ENCODE data around the gene VPS16. TPM values are rescaled to one million over a fixed set of nuclear protein-coding genes. Genes with fewer than 3 reads are reported as not detected.

Gene VPS16
- total RNA-seq, 4 donors from 2014 or later, result 26.7 to 44.9 (median 43.4) TPM

DNA sequence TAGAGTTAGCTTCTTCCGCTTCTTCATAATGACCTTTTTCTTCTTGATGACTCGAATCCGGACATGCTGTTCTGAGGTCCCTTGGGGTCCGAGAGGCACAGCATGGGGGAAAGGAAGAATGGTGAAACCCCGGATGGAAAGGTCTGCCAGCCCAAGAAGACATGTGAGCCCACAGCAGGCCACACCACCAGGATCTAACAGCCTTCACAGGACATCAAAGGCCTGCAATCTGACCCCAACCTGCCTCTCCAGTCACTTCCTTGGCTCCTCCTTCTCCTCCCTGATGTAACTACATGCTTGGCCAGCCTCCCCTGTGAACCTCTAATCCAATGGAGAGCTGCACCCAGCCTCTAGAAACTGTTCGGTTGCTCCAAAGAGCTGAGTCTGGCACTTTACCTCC is 41.7 kb upstream of the VPS16 start:
- H3K36me3 ChIP-seq, result no peaks in the 10 kb centered on the region
- DNase-seq, result no peak
- H3K9me3 ChIP-seq, result no peaks in the 10 kb centered on the region
- H3K27me3 ChIP-seq, result no peaks in the 10 kb centered on the region
- peaks cover 11 to 12% of the 10 kb centered on the region in 2 donors for H3K4me1 ChIP-seq
- TF ChIP-seq, protein P1, sequence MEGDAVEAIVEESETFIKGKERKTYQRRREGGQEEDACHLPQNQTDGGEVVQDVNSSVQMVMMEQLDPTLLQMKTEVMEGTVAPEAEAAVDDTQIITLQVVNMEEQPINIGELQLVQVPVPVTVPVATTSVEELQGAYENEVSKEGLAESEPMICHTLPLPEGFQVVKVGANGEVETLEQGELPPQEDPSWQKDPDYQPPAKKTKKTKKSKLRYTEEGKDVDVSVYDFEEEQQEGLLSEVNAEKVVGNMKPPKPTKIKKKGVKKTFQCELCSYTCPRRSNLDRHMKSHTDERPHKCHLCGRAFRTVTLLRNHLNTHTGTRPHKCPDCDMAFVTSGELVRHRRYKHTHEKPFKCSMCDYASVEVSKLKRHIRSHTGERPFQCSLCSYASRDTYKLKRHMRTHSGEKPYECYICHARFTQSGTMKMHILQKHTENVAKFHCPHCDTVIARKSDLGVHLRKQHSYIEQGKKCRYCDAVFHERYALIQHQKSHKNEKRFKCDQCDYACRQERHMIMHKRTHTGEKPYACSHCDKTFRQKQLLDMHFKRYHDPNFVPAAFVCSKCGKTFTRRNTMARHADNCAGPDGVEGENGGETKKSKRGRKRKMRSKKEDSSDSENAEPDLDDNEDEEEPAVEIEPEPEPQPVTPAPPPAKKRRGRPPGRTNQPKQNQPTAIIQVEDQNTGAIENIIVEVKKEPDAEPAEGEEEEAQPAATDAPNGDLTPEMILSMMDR (IDR thresholded peaks at IDR 0.05), result no peak
- TF ChIP-seq POLR2A (IDR thresholded peaks at IDR 0.05), result no peak
- intact Hi-C loops (cut with DNase I), result no loop called here
- H3K27ac ChIP-seq, result no peak overlapping the region
- 77 to 83% methylated on average over 6 of the region's 6 CpGs for WGBS, 2 donors
- H3K4me3 ChIP-seq (replicated peaks in 1 of 3), result no peak overlapping the region

DNA sequence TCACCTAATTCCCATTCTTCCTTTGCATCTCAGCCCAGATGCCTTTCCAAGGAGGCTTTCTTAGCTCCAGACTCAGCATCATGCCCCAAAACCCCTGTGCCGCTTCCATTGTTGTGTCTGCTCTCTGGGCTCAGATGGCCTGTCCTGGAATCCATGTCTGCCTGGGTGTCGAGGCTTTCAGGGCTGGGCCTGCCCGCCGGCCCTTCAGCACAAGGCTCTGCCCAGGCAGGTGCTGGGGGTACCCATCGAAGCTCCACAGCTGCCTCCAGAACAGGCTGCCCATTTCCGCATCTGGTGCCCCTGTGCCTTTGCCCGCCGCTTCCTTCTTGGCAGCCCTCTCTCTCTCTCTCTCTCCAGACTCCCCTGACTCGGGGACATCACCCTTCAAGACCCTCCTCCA is 41.3 kb upstream of the VPS16 start:
- Histone ChIP-seq H3K4me3 (replicated peaks in 1 of 3) (no peak overlapping the region), H3K4me1 (peaks cover 11 to 12% of the 10 kb centered on the region in 2 donors), H3K9me3 (no peaks in the 10 kb centered on the region), H3K27me3 (no peaks in the 10 kb centered on the region), H3K36me3 (no peaks in the 10 kb centered on the region), H3K27ac (no peak overlapping the region)
- intact Hi-C loops (cut with DNase I), result no loop called here
- no peak for DNase-seq
- 63 to 79% methylated on average over 9 of the region's 9 CpGs for WGBS, 2 donors
- TF ChIP-seq, protein P1 (IDR thresholded peaks at IDR 0.05), result no peak
- no peak for TF ChIP-seq POLR2A (IDR thresholded peaks at IDR 0.05)

DNA sequence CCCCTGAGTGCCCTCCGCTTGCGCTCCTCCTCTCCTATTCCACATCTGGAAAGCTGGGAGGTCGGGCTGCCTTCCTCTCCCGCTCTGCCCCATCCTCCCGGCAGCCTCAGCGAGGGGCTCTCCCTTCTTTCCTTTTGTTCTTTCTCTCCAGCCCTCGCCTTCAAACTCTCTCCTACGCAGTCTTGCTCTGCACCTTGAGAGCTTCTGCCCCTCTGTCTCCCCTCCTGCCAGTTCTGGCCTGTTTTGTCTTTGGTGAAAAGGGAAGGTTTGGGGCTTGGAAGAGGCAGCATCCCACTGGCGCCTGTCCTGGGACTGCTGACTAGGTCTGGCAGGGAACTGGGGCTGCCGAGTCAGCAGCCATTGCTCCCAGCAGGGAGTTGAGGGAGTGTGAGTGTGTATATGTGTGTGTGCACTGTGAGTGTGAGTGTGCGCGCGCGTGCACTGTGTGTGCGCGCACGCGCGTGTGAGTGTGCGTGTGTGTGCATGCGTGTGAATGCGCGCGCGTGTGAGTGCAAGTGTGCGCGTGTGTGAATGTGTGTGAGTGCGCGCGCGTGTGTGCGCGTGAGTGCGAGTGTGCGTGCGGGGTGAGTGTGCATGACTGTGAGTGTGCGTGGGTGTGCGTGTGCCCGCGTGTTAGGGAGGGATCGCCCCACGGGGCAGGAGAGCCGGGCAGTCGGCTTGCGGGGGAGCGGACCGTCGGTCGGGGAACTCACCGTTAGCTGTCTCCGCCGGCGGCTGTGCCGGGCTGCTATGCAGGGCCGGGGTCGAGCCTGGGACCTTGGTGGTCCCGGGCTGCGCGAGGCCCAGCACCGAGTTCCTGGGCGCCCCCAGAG is 40.6 kb upstream of the VPS16 start:
- H3K27ac ChIP-seq, result no peak overlapping the region
- DNase-seq, result no peak
- no peaks in the 10 kb centered on the region for H3K9me3 ChIP-seq
- H3K4me3 ChIP-seq (replicated peaks in 1 of 3), result peak overlapping the region in 1 of 3 donors; percentile 9
- intact Hi-C loops (cut with DNase I), result no loop called here
- WGBS, 2 donors, result 8 to 19% methylated on average over 14 to 34 of the region's 61 CpGs
- H3K36me3 ChIP-seq, result no peaks in the 10 kb centered on the region
- TF ChIP-seq, protein P1 (IDR thresholded peaks at IDR 0.05), result no peak
- no peak for TF ChIP-seq POLR2A (IDR thresholded peaks at IDR 0.05)
- H3K27me3 ChIP-seq, result no peaks in the 10 kb centered on the region
- peaks cover 12% of the 10 kb centered on the region in 2 donors for H3K4me1 ChIP-seq

DNA sequence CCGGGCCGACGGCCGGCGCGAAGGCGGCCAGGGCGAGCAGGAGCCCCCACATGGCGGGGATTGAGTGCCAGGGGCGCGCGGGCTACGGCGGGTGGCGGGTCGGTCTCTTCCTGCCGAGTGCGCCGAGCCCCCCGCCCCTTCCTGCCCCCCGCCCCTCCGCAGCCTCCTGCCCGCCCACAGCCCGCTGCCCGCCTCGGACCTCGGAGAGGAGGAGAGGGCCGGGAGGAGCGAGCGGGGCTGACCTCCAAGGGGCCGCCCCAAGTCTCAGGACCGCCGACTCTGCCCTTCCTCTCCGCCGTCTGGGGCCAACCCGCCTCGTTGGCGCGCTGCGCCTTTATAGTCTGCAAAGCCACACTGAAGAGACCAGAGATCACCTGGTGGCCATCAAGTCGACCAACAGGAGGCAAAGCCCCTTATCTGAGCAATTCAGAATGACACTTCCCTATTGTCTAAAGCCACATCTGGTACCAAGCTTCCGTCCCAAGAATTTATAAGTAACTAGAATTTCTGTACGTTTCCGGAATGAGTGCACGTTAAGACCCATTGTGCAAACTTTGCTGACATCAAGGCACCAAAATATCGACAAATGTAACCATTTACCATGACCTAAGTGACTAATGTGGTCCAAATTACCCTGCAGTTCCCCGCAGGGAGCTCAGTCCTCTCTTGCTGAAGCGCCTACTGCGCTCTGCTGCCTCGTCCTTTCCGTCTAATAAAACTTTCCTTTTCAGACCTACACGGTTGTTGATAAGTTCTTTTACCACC is 39.8 kb upstream of the VPS16 start, which contains the start of gene CPXM1:
CPXM1 (minus strand) TSS at position 107 of the 765 bp plus-strand sequence; CDS start at position 52, 55 bp downstream.
- peak within 1 kb of the TSS in 1 of 3 donors; percentile 9 for H3K4me3 ChIP-seq (replicated peaks in 1 of 3)
- no peaks in the 10 kb centered on the region for H3K27me3 ChIP-seq
- H3K36me3 ChIP-seq, result no peaks in the 10 kb centered on the region
- H3K27ac ChIP-seq, result no peak within 1 kb of the TSS
- DNase-seq, result peak; percentile 20 to 41
- no peaks in the 10 kb centered on the region for H3K9me3 ChIP-seq
- TF ChIP-seq, protein P1 (IDR thresholded peaks at IDR 0.05), result no peak
- no peak for TF ChIP-seq POLR2A (IDR thresholded peaks at IDR 0.05)
- 10 to 13% methylated on average over 12 to 22 of the region's 52 CpGs for WGBS, 2 donors
- peaks cover 12 to 17% of the 10 kb centered on the region in 2 donors for H3K4me1 ChIP-seq
- intact Hi-C loops (cut with DNase I), result no loop called here
